Gastrocnemius medialis (tissue), 4 donors: Measurements from ENCODE around the gene HEPHL1. TPM values are rescaled to one million over a fixed set of nuclear protein-coding genes. Genes with fewer than 3 reads are reported as not detected.

ENCODE experiments used
- ATAC-seq, 2 donors: fragments of 150-250 bp; one replicate each; pipeline ENCODE4 v1.9.1; 2016
- DNase-seq, 2 donors: peaks; one replicate each; pipeline ENCODE4 v3.0.0-alpha.2; 2019
- H3K27ac ChIP-seq, 4 donors: fragments of 200-600 bp; sonication (generic); 1 replicate in 1 of 4; 2 replicates in 3 of 4; pipeline ENCODE4 v1.5.1; 2016 to 2018; ENCODE audit warnings: mild to moderate bottlenecking in 2 of 4, moderate library complexity in 1 of 4
- H3K27me3 ChIP-seq, 3 donors: fragments of 200-600 bp; sonication (generic) in 2 of 3; 1 replicate in 1 of 3; 2 replicates in 2 of 3; pipeline versions ENCODE4 v1.5.1 to v1.6.0; 2016 to 2019; ENCODE audit warnings: mild to moderate bottlenecking in 1 of 3, moderate library complexity in 1 of 3
- H3K36me3 ChIP-seq, 2 donors: fragments of 200-600 bp; sonication (generic) in 1 of 2; one replicate each; pipeline ENCODE4 v1.5.1; 2017 to 2018
- H3K4me1 ChIP-seq, 2 donors: fragments of 200-600 bp; sonication (generic) in 1 of 2; one replicate each; pipeline ENCODE4 v1.5.1; 2016 to 2017; ENCODE audit warnings: mild to moderate bottlenecking in 2 of 2
- H3K4me3 ChIP-seq, 4 donors: fragments of 200-600 bp; sonication (generic) in 3 of 4; 1 replicate in 1 of 4; 2 replicates in 3 of 4; pipeline ENCODE4 v1.5.1; 2016 to 2019; ENCODE audit warnings: mild to moderate bottlenecking in 2 of 4
- H3K9me3 ChIP-seq, 3 donors: fragments of 200-600 bp; sonication (generic) in 2 of 3; 1 replicate in 1 of 3; 2 replicates in 2 of 3; pipeline ENCODE4 v1.5.1; 2016 to 2019
- CTCF ChIP-seq, 5 experiments: fragments of 450-650 bp in 3 of 5; fragments of 200-600 bp in 2 of 5; sonication (generic) in 2 of 5; IDR thresholded peaks in 4 of 5; conservative IDR thresholded peaks in 1 of 5; 1 replicate in 4 of 5; 2 replicates in 1 of 5; pipeline ENCODE4 v1.5.1; 2016 to 2019; ENCODE audit warnings: antibody characterized with exemption in 5 of 5, mild to moderate bottlenecking in 3 of 5, moderate library complexity in 3 of 5
- POLR2A ChIP-seq, 2 donors: fragments of 450-650 bp; IDR thresholded peaks; one replicate each; pipeline ENCODE4 v1.6.1; 2017; ENCODE audit warnings: antibody characterized with exemption in 2 of 2, mild to moderate bottlenecking in 2 of 2, moderate library complexity in 2 of 2
- in situ Hi-C, 4 donors: fragments of 200-750 bp; cut with MboI; loops; one replicate each; pipeline versions ENCODE4 v1.15.0 to v1.8.0; 2017; ENCODE audit warnings: low sequenced_read_pairs in 4 of 4
- intact Hi-C: fragments of 100-400 bp; cut with DNase I; formaldehyde crosslinking; loops from one replicate; pipeline ENCODE4 v1.15.1; 2023; ENCODE audit warnings: low total_unique reads
- total RNA-seq, 4 donors: library from RNA; depleted of rRNA; stranded (reverse); fragments of >200 nt; gene quantifications; one replicate each; pipeline versions ENCODE4 v1.1.0 to v1.2.3, GENCODE V29; 2016

Gene HEPHL1
- total RNA-seq, 4 donors from 2014 or later: not detected

- Histone ChIP-seq H3K4me1 (no peaks in the 10 kb centered on the region), H3K27ac (no peak overlapping the region), H3K4me3 (no peak overlapping the region), H3K9me3 (peaks cover 0 to 5% (median 0%) of the 10 kb centered on the region in 3 donors), H3K27me3 (no peaks in the 10 kb centered on the region), H3K36me3 (no peaks in the 10 kb centered on the region)
- in situ Hi-C loops (no loop called here), intact Hi-C loops (no loop called here)
- ATAC-seq (no peak), DNase-seq (no peak)
- TF ChIP-seq POLR2A (IDR thresholded peaks at IDR 0.05): no peak
- TF ChIP-seq CTCF (IDR thresholded peaks at IDR 0.05 in 4 of 5, conservative IDR thresholded peaks at IDR 0.05 in 1 of 5): no peak
Measured at GRCh38 chr11:93988912-93989311, 32.2 kb upstream of the HEPHL1 start.

GRCh38 chr11:93993747-93994146 is 27.4 kb upstream of the HEPHL1 start:
- H3K4me1 ChIP-seq: no peaks in the 10 kb centered on the region
- no peaks in the 10 kb centered on the region for H3K27me3 ChIP-seq
- ATAC-seq: no peak
- TF ChIP-seq POLR2A (IDR thresholded peaks at IDR 0.05) (no peak), CTCF (IDR thresholded peaks at IDR 0.05 in 4 of 5, conservative IDR thresholded peaks at IDR 0.05 in 1 of 5) (no peak)
- no peaks in the 10 kb centered on the region for H3K36me3 ChIP-seq
- H3K9me3 ChIP-seq: peaks cover 0 to 5% (median 0%) of the 10 kb centered on the region in 3 donors
- H3K4me3 ChIP-seq: peak overlapping the region in 1 of 4 donors; percentile 29
- H3K27ac ChIP-seq: no peak overlapping the region
- DNase-seq: no peak
- in situ Hi-C loops (no loop called here), intact Hi-C loops (no loop called here)

GRCh38 chr11:93997741-93998140 is 23.4 kb upstream of the HEPHL1 start:
- Histone ChIP-seq H3K9me3 (peaks cover 0 to 5% (median 0%) of the 10 kb centered on the region in 3 donors), H3K27me3 (no peaks in the 10 kb centered on the region), H3K4me3 (no peak overlapping the region), H3K4me1 (no peaks in the 10 kb centered on the region), H3K27ac (no peak overlapping the region), H3K36me3 (no peaks in the 10 kb centered on the region)
- DNase-seq (no peak), ATAC-seq (no peak)
- no peak for TF ChIP-seq CTCF (IDR thresholded peaks at IDR 0.05 in 4 of 5, conservative IDR thresholded peaks at IDR 0.05 in 1 of 5)
- no peak for TF ChIP-seq POLR2A (IDR thresholded peaks at IDR 0.05)
- intact Hi-C loops (no loop called here), in situ Hi-C loops (no loop called here)

GRCh38 chr11:94000659-94001058 is 20.5 kb upstream of the HEPHL1 start:
- no peaks in the 10 kb centered on the region for H3K9me3 ChIP-seq
- TF ChIP-seq CTCF (IDR thresholded peaks at IDR 0.05 in 4 of 5, conservative IDR thresholded peaks at IDR 0.05 in 1 of 5): no peak
- TF ChIP-seq POLR2A (IDR thresholded peaks at IDR 0.05): no peak
- intact Hi-C loops (no loop called here), in situ Hi-C loops (no loop called here)
- no peak overlapping the region for H3K27ac ChIP-seq
- no peak for DNase-seq
- H3K36me3 ChIP-seq: no peaks in the 10 kb centered on the region
- H3K27me3 ChIP-seq: no peaks in the 10 kb centered on the region
- no peak for ATAC-seq
- no peaks in the 10 kb centered on the region for H3K4me1 ChIP-seq
- no peak overlapping the region for H3K4me3 ChIP-seq

GRCh38 chr11:94002226-94002625 is 18.9 kb upstream of the HEPHL1 start:
- Histone ChIP-seq H3K4me1 (no peaks in the 10 kb centered on the region), H3K4me3 (no peak overlapping the region), H3K36me3 (no peaks in the 10 kb centered on the region), H3K9me3 (no peaks in the 10 kb centered on the region), H3K27ac (no peak overlapping the region), H3K27me3 (no peaks in the 10 kb centered on the region)
- TF ChIP-seq CTCF (IDR thresholded peaks at IDR 0.05 in 4 of 5, conservative IDR thresholded peaks at IDR 0.05 in 1 of 5) (no peak), POLR2A (IDR thresholded peaks at IDR 0.05) (no peak)
- ATAC-seq (no peak), DNase-seq (no peak)
- in situ Hi-C loops (no loop called here), intact Hi-C loops (no loop called here)
